DMS153 treated with DMSO at 0.1 percent for 48 hours (cell line): ENCODE results near the gene S100A4.
"Not testable (repeated sequence)": the region's sequence is repeated elsewhere in the genome, so short reads cannot be mapped to it uniquely, and the experiment has no call there.

Experiments
- DNase-seq: peaks from one replicate; lab custom pipeline; 2025; ENCODE audit not compliant: unreplicated experiment; lab: John Stamatoyannopoulos, UW

S100A4 gene

DNA sequence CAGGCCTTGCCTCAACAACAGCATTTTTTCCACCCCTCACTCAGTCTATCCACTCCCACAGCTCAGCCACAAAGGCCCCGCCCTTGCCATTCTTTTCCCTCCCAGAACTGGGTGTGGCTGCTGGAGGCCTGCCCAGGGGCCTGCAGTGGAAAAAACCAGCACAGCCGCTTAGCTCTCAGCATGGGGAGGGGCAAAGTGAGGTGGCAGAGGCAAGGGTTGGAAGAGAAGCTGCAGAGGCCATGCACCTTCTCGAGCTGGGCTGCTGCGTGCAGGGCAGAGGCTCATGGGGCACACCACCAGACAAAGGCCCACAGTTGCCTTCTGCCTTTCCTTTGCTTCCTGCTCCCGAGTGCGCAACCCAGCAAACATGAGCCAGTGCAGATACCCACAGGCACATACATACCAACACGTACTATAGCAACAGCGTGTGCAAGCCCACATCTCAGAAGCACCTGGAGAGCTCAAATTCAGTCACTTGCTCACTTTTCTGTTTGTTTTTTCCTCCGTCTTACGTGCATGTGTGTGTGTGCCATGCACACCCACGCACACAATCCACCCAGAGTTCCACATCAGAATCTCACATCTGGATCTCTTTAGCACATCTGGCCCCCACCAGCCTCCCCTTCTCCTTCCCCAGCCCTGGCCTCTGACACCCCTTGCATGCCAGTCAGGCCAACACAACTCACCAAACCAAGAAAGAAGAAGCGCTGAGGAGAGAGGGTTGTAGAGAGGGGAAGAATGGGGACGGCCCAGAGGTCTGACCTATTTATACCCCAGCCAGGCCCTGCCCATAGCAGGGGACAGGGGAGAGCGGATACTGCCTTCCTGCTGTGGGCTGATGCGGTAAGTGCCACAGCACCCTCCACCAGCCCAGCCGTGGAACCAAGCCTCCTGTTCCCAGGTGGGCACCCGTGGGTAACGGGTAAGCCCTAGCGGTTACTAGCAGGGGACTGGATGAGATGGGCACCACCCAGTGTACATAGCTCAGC, at the start of gene S100A4:
Gene S100A4, minus strand, starts transcription at position 740 of the 989 bp plus-strand sequence. CDS start 1,012 bp downstream, outside the sequence.
- peak; percentile 98 for DNase-seq

DNA sequence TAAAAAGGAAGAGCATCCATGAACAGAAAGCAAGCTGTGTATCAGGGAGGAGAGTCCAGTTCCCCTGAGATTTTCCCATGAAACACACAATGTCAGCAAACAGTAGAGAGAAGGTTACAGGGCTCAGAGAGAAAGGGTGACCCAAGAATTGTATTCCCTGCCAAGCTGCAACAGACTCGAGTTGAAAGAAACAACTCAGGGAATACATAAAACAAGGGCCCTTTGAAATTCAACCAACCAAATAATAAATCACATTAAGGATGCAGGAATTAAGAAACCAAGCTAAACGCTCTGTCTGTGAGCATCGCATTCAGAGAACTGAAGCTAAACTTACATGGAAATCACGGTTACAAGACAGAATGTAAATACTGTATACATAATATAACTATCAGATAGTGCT, 47.1 kb upstream of the S100A4 start:
- no peak for DNase-seq

DNA sequence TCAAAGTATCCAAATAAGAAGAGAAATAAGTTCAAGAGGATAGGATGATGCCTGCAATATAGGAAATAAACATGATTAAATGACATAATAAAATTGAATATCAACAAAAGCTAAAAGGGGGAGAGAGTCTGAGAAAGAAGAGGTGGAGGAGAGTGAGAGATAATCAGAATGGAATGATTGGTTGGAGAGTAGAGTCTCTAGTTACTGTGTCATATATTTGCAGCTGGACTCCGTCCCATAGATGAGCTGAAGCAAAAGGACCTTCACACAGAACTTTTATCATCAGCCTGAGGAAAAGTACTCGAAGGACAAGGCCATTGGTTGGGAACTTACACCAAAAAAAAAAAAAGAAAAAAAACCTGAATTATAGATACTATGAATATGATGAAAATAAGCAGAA, 42.9 kb upstream of the S100A4 start:
- no peak for DNase-seq

DNA sequence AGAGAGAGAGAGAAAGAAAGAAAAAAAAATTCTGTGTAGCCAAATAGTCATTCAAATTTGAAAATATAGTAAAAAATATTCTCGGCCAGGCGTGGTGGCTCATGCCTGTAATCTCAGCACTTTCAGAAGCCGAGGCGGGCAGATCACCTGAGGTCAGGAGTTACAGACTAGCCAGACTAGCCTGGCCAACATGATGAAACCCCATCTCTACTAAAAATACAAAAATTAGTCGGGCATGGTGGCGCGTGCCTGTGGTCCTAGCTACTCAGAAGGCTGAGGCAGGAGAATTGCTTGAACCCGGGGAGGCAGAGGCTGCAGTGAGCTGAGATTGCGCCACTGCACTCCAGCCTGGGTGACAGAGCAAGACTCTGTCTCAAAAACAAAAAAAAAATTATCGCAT, 42.4 kb upstream of the S100A4 start:
- DNase-seq: not testable (repeated sequence)

- no peak for DNase-seq
Observed at GRCh38 chr1:153587314-153587713, 41.7 kb upstream of the S100A4 start.

DNA sequence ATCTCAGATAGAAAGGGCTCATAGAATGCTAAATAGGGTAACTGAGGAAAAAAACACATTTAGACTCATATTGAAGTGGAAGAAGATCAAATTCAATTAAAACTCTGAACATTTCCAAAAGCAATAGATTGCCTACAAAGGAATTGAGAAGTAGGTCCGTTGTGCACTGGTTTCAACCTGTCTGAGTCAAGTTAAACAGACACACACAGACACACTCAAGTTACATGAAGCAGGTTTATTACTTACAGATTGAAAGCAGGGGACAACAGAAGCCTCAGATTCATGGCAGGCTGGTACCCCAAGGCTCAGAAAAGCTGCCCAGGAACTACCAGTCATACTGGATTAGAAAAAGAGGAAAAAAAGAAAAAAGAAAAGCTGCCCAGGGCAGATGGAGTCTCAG, 40.7 kb upstream of the S100A4 start:
- no peak for DNase-seq

DNA sequence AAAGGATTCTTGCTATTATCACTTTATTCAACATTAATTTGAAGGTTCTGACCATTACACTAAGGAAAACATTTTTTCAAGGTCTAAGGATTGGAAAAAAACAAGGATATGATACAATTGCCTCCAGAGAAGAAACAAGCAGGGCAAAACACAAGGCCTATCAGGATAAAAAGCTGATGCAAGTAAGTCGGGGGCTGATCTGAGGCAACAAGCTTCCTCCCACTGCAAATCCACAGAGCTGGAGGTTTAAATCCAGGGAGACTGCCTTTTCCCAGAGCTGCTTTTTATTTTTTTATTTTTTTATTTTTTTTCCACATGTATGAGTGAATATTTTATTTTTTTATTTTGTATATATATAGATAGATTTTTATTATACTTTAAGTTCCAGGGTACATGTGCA, 39.4 kb upstream of the S100A4 start:
- DNase-seq: no peak

GRCh38 chr1:153583976-153584375, 38.4 kb upstream of the S100A4 start:
- no peak for DNase-seq

DNA sequence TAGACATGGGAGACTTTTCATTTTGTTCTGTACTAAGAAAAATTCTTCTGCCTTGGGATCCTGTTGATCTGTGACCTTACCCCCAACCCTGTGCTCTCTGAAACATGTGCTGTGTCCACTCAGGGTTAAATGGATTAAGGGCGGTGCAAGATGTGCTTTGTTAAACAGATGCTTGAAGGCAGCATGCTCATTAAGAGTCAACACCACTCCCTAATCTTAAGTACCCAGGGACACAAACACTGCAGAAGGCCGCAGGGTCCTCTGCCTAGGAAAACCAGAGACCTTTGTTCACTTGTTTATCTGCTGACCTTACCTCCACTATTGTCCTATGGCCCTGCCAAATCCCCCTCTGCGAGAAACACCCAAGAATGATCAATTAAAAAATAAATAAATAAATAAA, 37.9 kb upstream of the S100A4 start:
- not testable (repeated sequence) for DNase-seq

GRCh38 chr1:153582836-153583235, 37.2 kb upstream of the S100A4 start:
- not testable (repeated sequence) for DNase-seq

DNA sequence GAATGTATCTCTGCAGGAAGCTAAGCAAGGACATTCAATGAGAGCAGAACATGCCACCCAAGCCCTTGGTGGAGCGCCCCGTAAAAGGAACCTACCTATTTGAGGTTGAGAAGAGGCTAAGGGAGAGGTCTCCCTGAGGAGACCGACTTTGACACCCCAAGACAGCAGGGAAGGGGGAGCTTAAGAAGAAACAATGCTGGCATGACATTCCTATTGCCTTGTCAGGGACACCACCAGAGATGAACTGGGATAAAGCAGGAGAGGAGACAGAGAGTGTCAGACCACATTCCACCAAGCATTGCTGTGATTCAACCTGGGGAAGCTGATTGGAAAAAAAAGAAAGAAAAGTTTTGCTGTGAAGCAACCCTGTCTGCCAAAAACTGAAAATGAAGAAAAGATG, 33.3 kb upstream of the S100A4 start:
- DNase-seq: no peak

DNA sequence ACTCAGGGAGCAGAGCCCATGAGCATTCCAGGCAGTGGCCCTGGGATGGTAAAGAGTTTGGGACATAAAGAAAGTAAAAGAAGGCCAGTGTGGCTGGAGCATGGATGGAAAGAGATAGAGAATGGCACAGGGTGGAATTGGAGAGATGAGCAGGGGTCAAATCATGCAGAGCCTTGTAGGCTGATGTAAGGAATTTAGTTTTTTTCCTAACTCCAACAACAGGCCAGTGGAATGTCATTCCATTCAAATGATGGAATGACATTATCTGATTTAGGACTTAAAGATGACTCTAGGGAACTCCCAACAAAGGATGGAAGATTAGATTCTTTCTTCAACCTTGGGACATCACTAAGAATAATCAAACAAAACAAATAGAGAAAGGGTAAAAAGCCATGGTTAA, 32.9 kb upstream of the S100A4 start:
- no peak for DNase-seq

DNA sequence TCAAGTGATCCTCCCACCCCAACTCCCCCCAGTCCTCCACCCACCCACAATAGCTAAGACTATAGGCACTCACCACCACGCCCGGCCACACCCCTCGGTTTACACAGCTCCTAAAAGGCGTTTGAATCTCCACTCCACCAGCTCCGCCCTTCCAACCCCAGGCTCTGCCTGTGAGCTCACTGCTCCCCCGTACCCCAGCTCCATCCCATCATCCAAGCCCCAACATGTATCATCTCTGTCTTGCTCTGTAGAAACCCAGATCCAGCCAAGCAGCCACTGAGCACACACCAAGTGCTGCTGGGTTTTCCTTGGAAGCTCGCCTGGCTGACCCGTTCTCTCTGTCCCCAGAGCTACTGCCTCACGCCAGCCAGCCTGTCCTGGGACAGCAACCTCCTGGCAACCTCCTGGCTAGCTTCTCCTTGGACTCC, 32.0 kb upstream of the S100A4 start:
- DNase-seq: no peak

GRCh38 chr1:153577138-153577537, 31.5 kb upstream of the S100A4 start:
- no peak for DNase-seq

GRCh38 chr1:153575497-153575896, 29.9 kb upstream of the S100A4 start:
- not testable (repeated sequence) for DNase-seq

DNA sequence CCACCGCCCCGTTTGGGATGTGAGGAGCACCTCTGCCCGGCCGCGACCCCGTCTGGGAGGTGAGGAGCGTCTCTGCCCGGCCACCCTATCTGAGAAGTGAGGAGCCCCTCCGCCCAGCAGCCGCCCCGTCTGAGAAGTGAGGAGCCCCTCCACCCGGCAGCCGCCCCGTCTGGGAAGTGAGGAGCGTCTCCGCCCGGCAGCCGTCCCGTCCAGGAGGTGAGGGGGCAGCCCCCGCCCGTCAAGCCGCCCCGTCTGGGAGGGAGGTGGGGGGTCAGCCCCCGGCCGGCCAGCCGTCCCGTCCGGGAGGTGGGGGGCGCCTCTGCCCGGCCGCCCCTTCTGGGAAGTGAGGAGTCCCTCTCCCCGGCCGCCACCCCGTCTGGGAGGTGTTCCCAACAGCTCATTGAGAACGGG, 29.5 kb upstream of the S100A4 start:
- not testable (repeated sequence) for DNase-seq

DNA sequence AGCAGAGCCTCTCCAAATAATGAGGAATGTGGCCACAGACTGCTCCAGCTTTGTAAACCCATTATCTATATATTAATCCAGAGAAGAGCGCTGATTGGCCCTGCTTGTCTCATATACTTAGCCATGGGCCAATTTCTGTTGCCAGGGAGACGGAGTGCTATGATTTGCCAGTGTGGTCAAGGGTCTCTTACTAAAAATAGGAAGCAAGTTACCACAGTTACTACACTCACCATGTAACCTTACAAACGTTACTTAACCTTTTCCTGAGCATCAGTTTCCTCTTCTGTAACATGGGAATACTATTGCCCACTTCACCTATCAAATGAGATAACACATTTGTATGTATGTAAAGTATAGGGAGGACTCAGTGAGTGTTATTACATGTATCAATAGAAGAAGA, 27.7 kb upstream of the S100A4 start:
- DNase-seq: no peak

DNA sequence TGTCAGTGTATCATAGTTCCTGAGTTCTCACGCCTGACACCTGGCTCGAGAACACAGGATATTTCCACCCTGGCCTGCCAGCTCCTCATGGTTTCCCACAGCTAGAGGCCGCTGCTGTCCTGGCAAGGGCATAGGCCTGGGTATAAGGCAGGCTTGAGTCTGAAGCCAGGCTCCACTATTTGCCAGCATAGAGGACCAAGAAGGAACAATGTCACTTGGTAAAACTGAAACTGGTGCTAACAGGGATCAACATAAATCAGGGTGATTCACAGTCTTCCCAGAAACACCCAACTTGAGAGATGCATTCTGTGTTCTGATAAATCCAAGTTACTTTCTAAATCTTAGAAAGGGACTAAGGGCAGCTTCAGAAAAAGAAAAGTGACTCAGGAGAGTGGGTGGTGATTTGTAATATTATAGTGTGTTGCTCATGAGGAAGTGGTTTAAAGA, 27.0 kb upstream of the S100A4 start:
- DNase-seq: peak; percentile 86

DNA sequence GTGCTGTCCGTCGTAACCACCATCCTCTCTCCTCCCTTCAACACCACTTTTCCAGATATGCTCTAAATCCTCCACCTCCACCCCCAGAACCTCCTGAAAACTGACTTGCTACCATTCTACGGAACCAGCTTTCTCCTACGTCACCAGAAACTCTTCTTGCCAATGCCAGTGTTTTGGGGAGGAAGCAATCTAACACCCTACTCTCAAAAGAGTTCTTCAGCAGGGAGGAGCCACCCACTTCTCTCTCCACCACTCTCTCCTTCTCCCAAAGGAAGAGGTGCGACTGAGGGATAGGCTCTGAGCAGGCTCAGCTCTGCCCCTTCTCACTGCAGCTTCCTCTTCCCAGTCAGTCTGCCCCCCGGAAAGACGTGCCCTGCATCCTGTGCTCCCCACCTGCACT, 26.1 kb upstream of the S100A4 start:
- no peak for DNase-seq

GRCh38 chr1:153570874-153571273, 25.3 kb upstream of the S100A4 start:
- DNase-seq: no peak

DNA sequence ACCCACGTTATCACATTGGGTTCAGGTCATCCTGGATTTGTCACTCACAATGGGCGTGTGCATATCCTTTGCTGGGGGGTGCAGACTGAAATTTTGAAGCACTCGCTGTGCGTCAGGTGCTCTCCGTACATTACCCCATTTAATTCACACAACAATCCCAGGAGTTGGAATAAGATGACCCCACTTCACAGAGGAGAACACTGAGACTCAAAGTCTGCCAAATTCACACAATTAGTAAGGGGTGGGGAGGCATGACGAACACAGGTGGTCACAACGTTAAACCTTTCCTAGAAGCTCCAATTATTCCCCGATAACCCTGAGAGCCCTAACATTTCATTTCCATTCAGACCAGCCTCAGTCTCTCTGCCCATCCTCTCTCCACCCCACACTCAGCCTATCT, 23.9 kb upstream of the S100A4 start:
- no peak for DNase-seq

DNA sequence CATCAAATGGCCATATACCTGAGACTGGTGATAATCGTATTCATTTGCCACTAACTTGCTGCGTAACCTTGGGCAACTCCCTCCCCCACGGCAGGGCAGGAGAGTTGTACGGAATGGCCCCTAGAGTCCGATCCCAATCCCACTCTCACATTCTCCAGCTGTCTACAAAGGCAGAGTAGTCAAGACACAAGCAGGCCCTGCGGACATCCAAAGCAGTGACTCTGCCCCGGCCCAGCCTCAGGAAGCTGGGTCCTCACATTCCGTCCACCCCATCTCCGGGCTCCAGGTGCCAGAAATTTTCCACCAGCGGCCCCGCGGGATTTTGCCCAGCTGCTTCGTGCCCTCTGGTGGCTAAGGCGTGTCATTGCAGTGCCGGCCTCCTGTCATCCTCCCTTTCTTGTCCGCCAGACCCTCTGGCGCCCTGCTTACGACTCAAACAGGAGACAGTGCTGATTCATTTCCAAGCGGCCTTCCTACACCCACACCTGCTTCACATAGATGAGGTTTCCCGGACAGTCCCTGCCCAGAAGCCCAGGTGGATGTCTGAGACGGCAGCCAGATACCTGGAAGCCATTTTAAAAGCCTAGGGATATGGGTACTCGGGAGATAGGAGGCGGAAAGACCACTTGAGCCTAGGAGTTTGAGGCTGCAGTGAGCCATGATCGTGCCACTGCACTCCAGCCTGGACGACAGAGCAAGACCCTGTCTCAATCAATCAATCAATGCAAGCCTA, 22.9 kb upstream of the S100A4 start:
- DNase-seq: peak; percentile 99
